ENCODE results near the gene MRGPRX3.

Gene MRGPRX3

DNA sequence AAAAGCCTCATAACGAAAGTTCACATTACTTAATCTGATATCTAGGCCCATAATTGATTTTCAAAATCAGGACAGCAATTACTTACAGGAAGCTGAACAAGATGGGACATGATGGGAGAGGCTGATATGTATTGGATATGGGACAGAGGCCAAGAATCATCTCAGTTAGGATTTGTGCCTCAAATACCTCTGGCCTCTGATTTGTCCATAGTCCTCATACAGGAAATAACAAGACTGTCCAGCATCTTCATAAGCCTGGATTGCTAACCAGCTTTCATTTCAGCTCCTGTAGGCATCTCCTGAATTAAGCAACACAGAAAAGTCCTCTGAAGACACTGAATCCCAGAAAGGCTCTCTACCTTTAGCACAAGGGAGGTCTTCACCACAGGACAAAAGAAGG is 36.0 kb downstream of the MRGPRX3 start:
- no peak for DNase-seq (ENCODE audit: low spot score)

DNA sequence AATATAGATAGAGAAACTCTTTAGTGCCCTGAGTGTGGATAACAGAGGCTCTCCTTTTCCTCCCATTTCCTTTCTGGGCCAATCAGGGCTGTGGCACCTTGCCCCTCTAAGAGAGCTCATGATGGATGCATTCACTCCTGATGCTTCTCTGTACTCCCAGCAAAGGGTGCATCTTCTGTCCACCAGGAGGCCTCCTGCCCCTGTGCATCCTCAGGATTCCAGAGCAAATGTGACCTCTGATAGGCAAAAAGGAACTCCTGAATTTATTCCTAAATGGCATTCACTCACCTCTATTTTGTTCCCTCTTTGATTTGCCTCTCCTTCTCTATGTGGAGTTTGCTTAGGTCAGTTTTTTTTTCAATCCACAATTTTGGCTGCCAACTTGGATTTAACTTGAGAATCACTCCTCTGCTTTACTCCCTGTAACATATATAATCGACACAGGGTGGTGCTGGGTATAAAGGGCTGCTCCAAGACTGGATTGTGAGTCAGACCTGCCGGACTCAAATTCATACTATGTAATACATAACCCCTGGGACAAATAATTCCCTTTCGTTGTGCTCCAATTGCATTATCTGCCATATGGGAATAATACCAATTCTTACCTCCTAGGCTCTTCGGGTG is 39.1 kb downstream of the MRGPRX3 start:
- no peak for DNase-seq (ENCODE audit: low spot score)

DNA sequence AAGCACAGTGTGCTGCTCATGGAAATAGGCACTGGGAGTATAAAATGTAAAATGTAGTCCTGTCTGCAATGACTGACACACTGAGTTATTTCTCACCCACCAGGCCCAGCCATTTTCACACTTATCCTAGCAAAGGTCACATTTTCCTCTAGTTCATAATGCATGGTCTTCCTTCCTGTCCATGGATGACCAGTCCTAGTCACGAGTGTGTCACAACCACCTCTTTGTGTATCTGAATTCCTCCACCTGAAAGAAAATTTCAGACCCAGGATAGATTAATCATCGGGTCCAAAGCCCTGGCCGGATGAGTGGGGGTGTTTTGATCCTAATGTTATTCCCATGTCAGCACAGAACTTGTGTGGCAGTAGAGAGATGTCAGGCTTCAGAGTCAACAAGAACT is 40.3 kb downstream of the MRGPRX3 start, which contains the start of gene MRGPRX4:
Gene MRGPRX4, plus strand, starts transcription at position 172 of the 400 bp plus-strand sequence. CDS start 420 bp downstream, outside the sequence.
- DNase-seq (ENCODE audit: low spot score), result no peak

DNA sequence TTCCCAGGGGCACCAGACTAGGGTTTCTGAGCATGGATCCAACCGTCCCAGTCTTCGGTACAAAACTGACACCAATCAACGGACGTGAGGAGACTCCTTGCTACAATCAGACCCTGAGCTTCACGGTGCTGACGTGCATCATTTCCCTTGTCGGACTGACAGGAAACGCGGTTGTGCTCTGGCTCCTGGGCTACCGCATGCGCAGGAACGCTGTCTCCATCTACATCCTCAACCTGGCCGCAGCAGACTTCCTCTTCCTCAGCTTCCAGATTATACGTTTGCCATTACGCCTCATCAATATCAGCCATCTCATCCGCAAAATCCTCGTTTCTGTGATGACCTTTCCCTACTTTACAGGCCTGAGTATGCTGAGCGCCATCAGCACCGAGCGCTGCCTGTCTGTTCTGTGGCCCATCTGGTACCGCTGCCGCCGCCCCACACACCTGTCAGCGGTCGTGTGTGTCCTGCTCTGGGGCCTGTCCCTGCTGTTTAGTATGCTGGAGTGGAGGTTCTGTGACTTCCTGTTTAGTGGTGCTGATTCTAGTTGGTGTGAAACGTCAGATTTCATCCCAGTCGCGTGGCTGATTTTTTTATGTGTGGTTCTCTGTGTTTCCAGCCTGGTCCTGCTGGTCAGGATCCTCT is 41.0 kb downstream of the MRGPRX3 start:
- no peak for DNase-seq (ENCODE audit: low spot score)

Data from putamen (tissue), 1 donor.